Skeletal muscle tissue (tissue), 4 donors: ENCODE results near the gene FAM120A. TPM values are rescaled to one million over a fixed set of nuclear protein-coding genes. Genes with fewer than 3 reads are reported as not detected.

Source experiments
- H3K27ac ChIP-seq: one replicate; pipeline ENCODE4 v1.7.0; 2013; ENCODE audit warnings: mild to moderate bottlenecking, low read depth, low read length, inconsistent platforms
- H3K27me3 ChIP-seq, 3 donors: one replicate each; pipeline ENCODE4 v1.7.0; 2013; ENCODE audit warnings: low read length in 3 of 3; ENCODE audit not compliant: control insufficient read depth in 3 of 3, insufficient read depth in 3 of 3
- H3K36me3 ChIP-seq, 3 donors: one replicate each; pipeline ENCODE4 v1.7.0; 2013; ENCODE audit warnings: low read length in 3 of 3; ENCODE audit not compliant: control insufficient read depth in 3 of 3, insufficient read depth in 3 of 3
- H3K4me1 ChIP-seq, 3 donors: one replicate each; pipeline ENCODE4 v1.7.0; 2013; ENCODE audit warnings: low read length in 3 of 3, mild to moderate bottlenecking in 3 of 3; ENCODE audit not compliant: control insufficient read depth in 3 of 3, insufficient read depth in 3 of 3
- H3K4me3 ChIP-seq, 3 donors: one replicate each; pipeline ENCODE4 v1.7.0; 2013; ENCODE audit warnings: low read length in 3 of 3
- H3K9ac ChIP-seq, 3 donors: one replicate each; pipeline ENCODE4 v1.7.0; 2013; ENCODE audit warnings: low read length in 3 of 3, mild to moderate bottlenecking in 3 of 3, moderate library complexity in 2 of 3, low read depth in 1 of 3
- H3K9me3 ChIP-seq, 3 donors: one replicate each; pipeline ENCODE4 v1.7.0; 2013; ENCODE audit warnings: low read length in 3 of 3; ENCODE audit not compliant: control insufficient read depth in 3 of 3
- total RNA-seq: library from RNA; depleted of rRNA; stranded (reverse); fragments of >200 nt; gene quantifications from one replicate; pipeline ENCODE4 v1.2.3, GENCODE V29; 2014
- donor health status: Osteomylitis.

FAM120A gene
- total RNA-seq, 1 donor from 2014 or later: 111 TPM

DNA sequence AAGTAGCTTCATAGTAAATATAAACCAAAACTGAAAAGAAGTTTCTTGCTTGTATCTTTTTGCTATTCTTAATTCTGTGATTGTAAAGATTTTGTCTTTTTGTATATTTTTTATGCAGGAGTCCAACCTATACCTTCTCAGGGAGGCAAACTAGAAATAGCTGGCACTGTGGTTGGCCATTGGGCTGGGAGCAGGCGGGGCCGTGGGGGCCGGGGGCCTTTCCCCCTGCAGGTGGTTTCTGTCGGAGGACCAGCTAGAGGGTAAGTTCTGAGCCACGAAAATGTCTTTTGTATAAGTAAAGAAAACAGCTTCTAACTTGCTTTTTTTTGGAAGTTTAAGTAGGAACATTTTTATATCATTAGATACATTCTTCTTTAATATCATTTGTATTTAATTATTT, 109.5 kb downstream of the FAM120A start:
- Histone ChIP-seq H3K27me3 (no peaks in the 10 kb centered on the region), H3K4me1 (no peaks in the 10 kb centered on the region), H3K9me3 (no peaks in the 10 kb centered on the region), H3K4me3 (no peak overlapping the region), H3K9ac (no peak overlapping the region), H3K27ac (no peak overlapping the region), H3K36me3 (peaks cover 49 to 54% (median 51%) of the 10 kb centered on the region in 3 donors)

DNA sequence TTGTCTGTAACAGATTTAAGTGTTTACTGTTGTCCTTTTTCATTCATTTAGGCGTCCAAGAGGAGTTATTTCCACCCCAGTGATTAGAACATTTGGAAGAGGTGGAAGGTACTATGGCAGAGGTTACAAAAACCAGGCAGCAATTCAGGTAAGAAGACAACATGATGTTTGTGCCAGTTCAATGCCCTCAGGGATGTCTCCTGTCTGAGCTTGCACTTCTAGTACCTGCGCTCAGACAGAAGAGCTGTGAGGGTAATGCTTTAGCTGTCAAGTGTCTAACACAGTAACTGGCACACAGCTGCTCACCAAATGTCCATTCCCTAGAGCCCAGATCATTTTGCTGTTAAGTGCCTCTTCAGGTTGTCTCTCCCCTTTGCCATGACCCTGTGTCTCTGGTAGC, 110.7 kb downstream of the FAM120A start:
- Histone ChIP-seq H3K27me3 (no peaks in the 10 kb centered on the region), H3K4me1 (peaks cover 4 to 6% (median 4%) of the 10 kb centered on the region in 3 donors), H3K27ac (no peak overlapping the region), H3K9ac (no peak overlapping the region), H3K36me3 (peaks cover 44 to 51% (median 51%) of the 10 kb centered on the region in 3 donors), H3K9me3 (no peaks in the 10 kb centered on the region), H3K4me3 (no peak overlapping the region)

DNA sequence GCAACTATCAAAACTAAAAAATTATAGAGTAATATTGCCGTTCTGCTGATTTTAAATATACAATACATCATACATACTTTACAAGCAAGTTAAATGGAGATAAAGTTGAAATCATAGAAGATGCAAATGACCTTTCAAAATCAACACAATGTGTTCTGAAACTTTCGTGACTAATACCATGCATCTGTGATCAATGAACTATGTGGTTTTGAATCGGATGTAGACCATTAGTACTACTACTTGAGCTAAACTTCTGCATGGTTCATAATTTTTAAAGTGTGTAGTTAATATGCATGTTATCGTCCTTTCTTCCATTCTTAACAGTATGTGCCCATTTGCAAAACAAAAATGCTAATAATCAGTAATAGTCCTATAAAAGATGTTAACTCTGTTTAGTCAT, 113.6 kb downstream of the FAM120A start:
- Histone ChIP-seq H3K9ac (no peak overlapping the region), H3K4me1 (peaks cover 10 to 12% (median 11%) of the 10 kb centered on the region in 3 donors), H3K27me3 (no peaks in the 10 kb centered on the region), H3K27ac (no peak overlapping the region), H3K9me3 (no peaks in the 10 kb centered on the region), H3K36me3 (peaks cover 19 to 29% (median 28%) of the 10 kb centered on the region in 3 donors), H3K4me3 (no peak overlapping the region)

GRCh38 chr9:93566408-93567270, 115.2 kb downstream of the FAM120A start:
- Histone ChIP-seq H3K27ac (peak overlapping the region; percentile 90), H3K27me3 (no peaks in the 10 kb centered on the region), H3K9ac (peak overlapping the region; percentile 84 to 99 (median 97)), H3K9me3 (no peaks in the 10 kb centered on the region), H3K4me1 (peaks cover 10 to 12% (median 11%) of the 10 kb centered on the region in 3 donors), H3K4me3 (peak overlapping the region; percentile 74 to 85 (median 84)), H3K36me3 (peaks cover 19 to 27% (median 26%) of the 10 kb centered on the region in 3 donors)

GRCh38 chr9:93567271-93567959, 115.9 kb downstream of the FAM120A start:
- Histone ChIP-seq H3K4me3 (peak overlapping the region; percentile 74 to 85 (median 84)), H3K4me1 (peaks cover 10 to 12% (median 11%) of the 10 kb centered on the region in 3 donors), H3K27me3 (no peaks in the 10 kb centered on the region), H3K27ac (peak overlapping the region; percentile 90), H3K9ac (peak overlapping the region; percentile 84 to 99 (median 97)), H3K36me3 (peaks cover 12 to 20% (median 18%) of the 10 kb centered on the region in 3 donors), H3K9me3 (no peaks in the 10 kb centered on the region)

GRCh38 chr9:93568169-93568568, 116.7 kb downstream of the FAM120A start:
- no peaks in the 10 kb centered on the region for H3K9me3 ChIP-seq
- peaks cover 10 to 12% (median 11%) of the 10 kb centered on the region in 3 donors for H3K4me1 ChIP-seq
- H3K9ac ChIP-seq: no peak overlapping the region
- H3K36me3 ChIP-seq: peaks cover 9 to 12% (median 11%) of the 10 kb centered on the region in 3 donors
- no peak overlapping the region for H3K27ac ChIP-seq
- H3K27me3 ChIP-seq: no peaks in the 10 kb centered on the region
- no peak overlapping the region for H3K4me3 ChIP-seq

DNA sequence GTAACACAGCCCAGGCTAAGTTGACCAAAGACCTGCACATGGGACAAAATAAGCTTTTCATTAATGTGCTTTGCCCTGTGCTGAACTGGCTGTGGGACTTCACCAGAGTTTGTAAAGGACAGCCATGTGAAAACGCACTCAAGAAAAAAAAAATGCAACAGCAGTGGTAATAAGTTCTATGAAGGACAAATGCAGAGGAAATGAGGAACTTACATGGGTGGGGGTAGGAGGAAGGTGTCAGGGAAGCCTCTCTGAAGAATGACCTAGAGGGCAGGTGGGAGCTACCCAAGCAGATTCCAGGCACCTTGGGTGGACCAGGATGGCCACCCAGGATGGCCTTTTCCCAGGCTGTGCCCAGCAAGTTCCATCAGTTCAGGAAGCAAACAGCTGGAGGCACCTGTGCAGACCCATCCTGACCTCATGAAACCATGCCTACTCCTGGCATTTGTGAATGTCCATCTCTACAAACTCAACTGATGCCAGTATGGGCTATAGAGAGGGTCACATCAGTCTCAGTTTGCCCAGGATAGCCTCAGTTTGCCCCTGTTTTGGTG, 118.2 kb downstream of the FAM120A start:
- H3K36me3 ChIP-seq: no peaks in the 10 kb centered on the region
- H3K9me3 ChIP-seq: no peaks in the 10 kb centered on the region
- H3K4me1 ChIP-seq: peaks cover 10 to 19% (median 12%) of the 10 kb centered on the region in 3 donors
- H3K27me3 ChIP-seq: no peaks in the 10 kb centered on the region
- no peak overlapping the region for H3K4me3 ChIP-seq
- no peak overlapping the region for H3K9ac ChIP-seq
- no peak overlapping the region for H3K27ac ChIP-seq

GRCh38 chr9:93572221-93572620, 120.7 kb downstream of the FAM120A start:
- H3K9ac ChIP-seq: no peak overlapping the region
- H3K4me3 ChIP-seq: no peak overlapping the region
- peaks cover 15 to 22% (median 15%) of the 10 kb centered on the region in 3 donors for H3K4me1 ChIP-seq
- H3K27ac ChIP-seq: no peak overlapping the region
- no peaks in the 10 kb centered on the region for H3K36me3 ChIP-seq
- H3K9me3 ChIP-seq: no peaks in the 10 kb centered on the region
- no peaks in the 10 kb centered on the region for H3K27me3 ChIP-seq

DNA sequence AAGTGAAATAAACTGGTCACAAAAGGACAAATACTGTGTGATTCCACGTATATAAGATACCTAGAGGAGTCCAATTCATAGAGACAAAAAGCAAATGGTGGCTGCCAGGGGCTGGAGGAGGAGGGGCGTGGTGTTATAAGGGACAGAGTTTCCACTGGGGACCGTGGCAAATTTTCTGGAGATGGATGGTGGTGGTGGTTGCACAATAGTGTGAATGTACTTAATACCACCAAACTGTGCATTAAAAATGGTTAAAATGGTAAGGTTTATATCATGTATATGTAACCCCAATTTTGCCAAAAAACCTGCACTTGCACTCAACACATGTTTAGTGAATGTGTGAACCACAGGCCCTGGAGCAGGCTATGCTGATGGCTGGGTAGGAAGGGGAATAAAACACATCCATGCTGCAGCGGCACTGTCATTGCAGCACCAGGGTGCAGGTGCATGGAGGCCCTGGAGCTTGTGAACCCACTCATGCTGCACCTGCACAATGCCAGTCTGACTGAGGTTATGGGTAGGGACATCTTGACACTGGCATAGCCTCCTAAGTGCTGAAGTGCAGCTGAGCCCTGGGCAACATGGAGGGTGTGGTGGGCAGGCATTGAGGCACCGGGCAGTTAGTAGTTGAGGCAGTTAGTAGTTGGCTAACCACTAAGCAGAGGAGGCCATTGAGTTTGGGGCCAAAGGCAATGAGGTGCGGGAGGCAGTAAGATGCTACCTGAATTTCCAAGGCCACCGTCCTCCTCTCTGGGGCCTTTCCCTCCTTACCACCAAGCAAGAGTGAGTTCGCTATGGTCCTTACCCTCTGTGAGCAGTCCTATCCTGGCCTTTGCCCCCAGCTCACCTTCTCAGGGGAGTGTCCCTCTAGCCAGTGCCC, 121.4 kb downstream of the FAM120A start:
- Histone ChIP-seq H3K27me3 (no peaks in the 10 kb centered on the region), H3K27ac (no peak overlapping the region), H3K4me3 (no peak overlapping the region), H3K4me1 (peaks cover 15 to 21% (median 15%) of the 10 kb centered on the region in 3 donors), H3K9me3 (no peaks in the 10 kb centered on the region), H3K36me3 (no peaks in the 10 kb centered on the region), H3K9ac (no peak overlapping the region)
